GM12878 (cell line): ENCODE data around the gene HAPLN2. TPM values are rescaled to one million over a fixed set of nuclear protein-coding genes. Genes with fewer than 3 reads are reported as not detected.

Experiments
- BRCA1 ChIP-seq: IDR thresholded peaks from 2 replicates; pipeline ENCODE4 v1.6.1; 2011; ENCODE audit warnings: low read depth, low read length, improper control_type of control experiment
- CREB1 ChIP-seq: IDR thresholded peaks from 2 replicates; pipeline ENCODE4 v1.6.1; 2012; ENCODE audit warnings: low read depth, mild to moderate bottlenecking, inconsistent platforms
- DPF2 ChIP-seq: fragments of 450-650 bp; IDR thresholded peaks from 2 replicates; pipeline ENCODE4 v1.6.1; 2017; ENCODE audit warnings: mild to moderate bottlenecking
- EP300 ChIP-seq, 2 experiments: fragments of 150-350 bp in 1 of 2; IDR thresholded peaks; 2 replicates each; pipeline ENCODE4 v1.6.1; 2011 to 2012; ENCODE audit warnings: low read depth in 2 of 2, low read length in 2 of 2, borderline replicate concordance in 1 of 2, improper control_type of control experiment in 1 of 2, inconsistent platforms in 1 of 2; ENCODE audit not compliant: control insufficient read depth in 1 of 2
- HCFC1 ChIP-seq: fragments of 150-350 bp; IDR thresholded peaks from 2 replicates; pipeline ENCODE4 v1.6.1; 2014; ENCODE audit warnings: low read length
- HDGF ChIP-seq: fragments of 450-650 bp; IDR thresholded peaks from 2 replicates; pipeline ENCODE4 v1.6.1; 2016; ENCODE audit warnings: antibody characterized with exemption
- MEF2B ChIP-seq: fragments of 450-650 bp; IDR thresholded peaks from 2 replicates; pipeline ENCODE4 v1.6.1; 2018; ENCODE audit warnings: mild to moderate bottlenecking, moderate library complexity; ENCODE audit not compliant: partially characterized antibody, poor library complexity, severe bottlenecking
- SMAD1 ChIP-seq: fragments of 450-650 bp; IDR thresholded peaks from 2 replicates; pipeline ENCODE4 v1.6.1; 2018; ENCODE audit warnings: mild to moderate bottlenecking, low read depth; ENCODE audit not compliant: partially characterized antibody
- SMARCA5 ChIP-seq: fragments of 450-650 bp; IDR thresholded peaks from 2 replicates; pipeline ENCODE4 v1.6.1; 2017; ENCODE audit warnings: mild to moderate bottlenecking
- SREBF2 ChIP-seq: IDR thresholded peaks from 2 replicates; pipeline ENCODE4 v1.6.1; 2012; ENCODE audit warnings: mild to moderate bottlenecking, low read length
- TAF1 ChIP-seq: IDR thresholded peaks from 2 replicates; pipeline ENCODE4 v1.6.1; 2011; ENCODE audit warnings: mild to moderate bottlenecking, low read depth, low read length, borderline replicate concordance
- TCF7 ChIP-seq: IDR thresholded peaks from 2 replicates; pipeline ENCODE4 v1.6.1; 2014; ENCODE audit warnings: antibody characterized with exemption, borderline replicate concordance
- ZBED1 ChIP-seq: IDR thresholded peaks from 2 replicates; pipeline ENCODE4 v1.6.1; 2016; ENCODE audit warnings: borderline replicate concordance
- polyA plus RNA-seq, 11 experiments: library from polyadenylated mRNA; depleted of rRNA in 4 of 11; unstranded in 6 of 11; stranded (reverse) in 5 of 11; fragments of >200 nt; fragmentation: Nextera tagmentation in 4 of 11; fragmentation: Illumina TruSeq in 1 of 11; extraction: Ambion mirVana in 4 of 11; extraction: Trizol in 1 of 11; gene quantifications; 1 replicate in 1 of 11; 2 replicates in 10 of 11; pipeline versions ENCODE4 v1.2.1 to v1.2.3, GENCODE V29; 2011 to 2016; ENCODE audit warnings: inconsistent platforms in 2 of 11, missing spikeins in 2 of 11, low read depth in 1 of 11
- total RNA-seq, 4 experiments: library from RNA; depleted of rRNA in 3 of 4; stranded (reverse); fragments of >200 nt in 3 of 4; fragmentation: Illumina TruSeq in 1 of 4; extraction: Trizol in 1 of 4; gene quantifications; 2 replicates each; pipeline versions ENCODE4 v1.2.1 to v1.2.3, GENCODE V29; 2013 to 2021
- TF ChIP-seq, protein P1 (sequence below): fragments of 450-650 bp; IDR thresholded peaks from 2 replicates; pipeline ENCODE4 v1.6.1; 2016; ENCODE audit warnings: mild to moderate bottlenecking, moderate library complexity, borderline replicate concordance
- TF ChIP-seq, protein P2 (sequence below): fragments of 450-650 bp; formaldehyde crosslinking; IDR thresholded peaks from 2 replicates; pipeline ENCODE4 v1.5.0; 2022; ENCODE audit warnings: mild to moderate bottlenecking, missing genetic modification characterization
- TF ChIP-seq, protein P3 (sequence below): fragments of 450-650 bp; IDR thresholded peaks from 2 replicates; pipeline ENCODE4 v1.6.1; 2017; ENCODE audit warnings: borderline replicate concordance
- TF ChIP-seq, protein P4 (sequence below): IDR thresholded peaks from 2 replicates; pipeline ENCODE4 v1.6.1; 2012; ENCODE audit warnings: low read length, inconsistent platforms

HAPLN2 gene
- total and polyA plus RNA-seq, 10 of the 15 experiments (the other 5 are each of a cell fraction or from before 2014, with no cell fraction given), result 0.15 to 0.24 TPM; not detected in 8

DNA sequence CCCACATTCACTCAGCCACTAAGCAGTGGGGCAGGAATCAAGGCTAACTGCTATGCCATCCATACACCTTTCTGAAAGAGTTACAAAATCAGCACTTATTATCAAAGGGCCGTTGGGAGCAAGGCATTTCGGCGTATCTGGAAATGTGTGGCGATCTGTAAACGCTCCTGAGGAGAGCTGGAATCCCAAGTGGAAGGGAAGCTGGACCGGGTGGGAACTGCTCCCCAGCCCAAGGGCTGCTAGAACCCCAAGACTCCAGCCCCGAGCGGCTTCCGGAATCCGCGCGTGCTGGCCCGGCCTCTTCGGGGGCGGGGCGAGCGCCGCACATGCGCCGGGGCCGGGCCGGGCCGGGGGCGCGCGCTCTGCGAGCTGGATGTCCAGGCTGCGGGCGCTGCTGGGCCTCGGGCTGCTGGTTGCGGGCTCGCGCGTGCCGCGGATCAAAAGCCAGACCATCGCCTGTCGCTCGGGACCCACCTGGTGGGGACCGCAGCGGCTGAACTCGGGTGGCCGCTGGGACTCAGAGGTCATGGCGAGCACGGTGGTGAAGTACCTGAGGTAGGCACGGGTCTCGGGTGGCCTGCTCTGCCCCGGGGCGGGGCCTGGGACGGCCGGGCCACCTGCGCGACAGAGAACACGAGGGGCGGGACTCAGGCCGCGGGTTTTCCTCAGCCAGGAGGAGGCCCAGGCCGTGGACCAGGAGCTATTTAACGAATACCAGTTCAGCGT is 27.6 kb upstream of the HAPLN2 start, which contains the start of gene NAXE (continued):
- no peak for TF ChIP-seq BRCA1
- TF ChIP-seq CREB1, result no peak
- TF ChIP-seq DPF2, result no peak
- no peak for TF ChIP-seq HCFC1
- TF ChIP-seq, protein P1, sequence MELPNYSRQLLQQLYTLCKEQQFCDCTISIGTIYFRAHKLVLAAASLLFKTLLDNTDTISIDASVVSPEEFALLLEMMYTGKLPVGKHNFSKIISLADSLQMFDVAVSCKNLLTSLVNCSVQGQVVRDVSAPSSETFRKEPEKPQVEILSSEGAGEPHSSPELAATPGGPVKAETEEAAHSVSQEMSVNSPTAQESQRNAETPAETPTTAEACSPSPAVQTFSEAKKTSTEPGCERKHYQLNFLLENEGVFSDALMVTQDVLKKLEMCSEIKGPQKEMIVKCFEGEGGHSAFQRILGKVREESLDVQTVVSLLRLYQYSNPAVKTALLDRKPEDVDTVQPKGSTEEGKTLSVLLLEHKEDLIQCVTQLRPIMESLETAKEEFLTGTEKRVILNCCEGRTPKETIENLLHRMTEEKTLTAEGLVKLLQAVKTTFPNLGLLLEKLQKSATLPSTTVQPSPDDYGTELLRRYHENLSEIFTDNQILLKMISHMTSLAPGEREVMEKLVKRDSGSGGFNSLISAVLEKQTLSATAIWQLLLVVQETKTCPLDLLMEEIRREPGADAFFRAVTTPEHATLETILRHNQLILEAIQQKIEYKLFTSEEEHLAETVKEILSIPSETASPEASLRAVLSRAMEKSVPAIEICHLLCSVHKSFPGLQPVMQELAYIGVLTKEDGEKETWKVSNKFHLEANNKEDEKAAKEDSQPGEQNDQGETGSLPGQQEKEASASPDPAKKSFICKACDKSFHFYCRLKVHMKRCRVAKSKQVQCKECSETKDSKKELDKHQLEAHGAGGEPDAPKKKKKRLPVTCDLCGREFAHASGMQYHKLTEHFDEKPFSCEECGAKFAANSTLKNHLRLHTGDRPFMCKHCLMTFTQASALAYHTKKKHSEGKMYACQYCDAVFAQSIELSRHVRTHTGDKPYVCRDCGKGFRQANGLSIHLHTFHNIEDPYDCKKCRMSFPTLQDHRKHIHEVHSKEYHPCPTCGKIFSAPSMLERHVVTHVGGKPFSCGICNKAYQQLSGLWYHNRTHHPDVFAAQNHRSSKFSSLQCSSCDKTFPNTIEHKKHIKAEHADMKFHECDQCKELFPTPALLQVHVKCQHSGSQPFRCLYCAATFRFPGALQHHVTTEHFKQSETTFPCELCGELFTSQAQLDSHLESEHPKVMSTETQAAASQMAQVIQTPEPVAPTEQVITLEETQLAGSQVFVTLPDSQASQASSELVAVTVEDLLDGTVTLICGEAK, result peak; percentile 32; the same call in 1 of the 2 replicates
- no peak for TF ChIP-seq EP300 (IDR thresholded peaks at IDR 0.05; ENCODE audit: borderline replicate concordance in 1 of 2, control insufficient read depth in 1 of 2, low read depth in 2 of 2, low read length in 2 of 2)
- TF ChIP-seq HDGF, result no peak; the same call in 1 of the 2 replicates
- TF ChIP-seq SMARCA5, result no peak
- no peak for TF ChIP-seq MEF2B
- peak; percentile 60; the same call in 1 of the 2 replicates for TF ChIP-seq TAF1
- TF ChIP-seq, protein P2, sequence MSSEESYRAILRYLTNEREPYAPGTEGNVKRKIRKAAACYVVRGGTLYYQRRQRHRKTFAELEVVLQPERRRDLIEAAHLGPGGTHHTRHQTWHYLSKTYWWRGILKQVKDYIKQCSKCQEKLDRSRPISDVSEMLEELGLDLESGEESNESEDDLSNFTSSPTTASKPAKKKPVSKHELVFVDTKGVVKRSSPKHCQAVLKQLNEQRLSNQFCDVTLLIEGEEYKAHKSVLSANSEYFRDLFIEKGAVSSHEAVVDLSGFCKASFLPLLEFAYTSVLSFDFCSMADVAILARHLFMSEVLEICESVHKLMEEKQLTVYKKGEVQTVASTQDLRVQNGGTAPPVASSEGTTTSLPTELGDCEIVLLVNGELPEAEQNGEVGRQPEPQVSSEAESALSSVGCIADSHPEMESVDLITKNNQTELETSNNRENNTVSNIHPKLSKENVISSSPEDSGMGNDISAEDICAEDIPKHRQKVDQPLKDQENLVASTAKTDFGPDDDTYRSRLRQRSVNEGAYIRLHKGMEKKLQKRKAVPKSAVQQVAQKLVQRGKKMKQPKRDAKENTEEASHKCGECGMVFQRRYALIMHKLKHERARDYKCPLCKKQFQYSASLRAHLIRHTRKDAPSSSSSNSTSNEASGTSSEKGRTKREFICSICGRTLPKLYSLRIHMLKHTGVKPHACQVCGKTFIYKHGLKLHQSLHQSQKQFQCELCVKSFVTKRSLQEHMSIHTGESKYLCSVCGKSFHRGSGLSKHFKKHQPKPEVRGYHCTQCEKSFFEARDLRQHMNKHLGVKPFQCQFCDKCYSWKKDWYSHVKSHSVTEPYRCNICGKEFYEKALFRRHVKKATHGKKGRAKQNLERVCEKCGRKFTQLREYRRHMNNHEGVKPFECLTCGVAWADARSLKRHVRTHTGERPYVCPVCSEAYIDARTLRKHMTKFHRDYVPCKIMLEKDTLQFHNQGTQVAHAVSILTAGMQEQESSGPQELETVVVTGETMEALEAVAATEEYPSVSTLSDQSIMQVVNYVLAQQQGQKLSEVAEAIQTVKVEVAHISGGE, result no peak
- no peak for TF ChIP-seq TCF7
- no peak for TF ChIP-seq ZBED1
- TF ChIP-seq SREBF2, result no peak
- TF ChIP-seq, protein P3, sequence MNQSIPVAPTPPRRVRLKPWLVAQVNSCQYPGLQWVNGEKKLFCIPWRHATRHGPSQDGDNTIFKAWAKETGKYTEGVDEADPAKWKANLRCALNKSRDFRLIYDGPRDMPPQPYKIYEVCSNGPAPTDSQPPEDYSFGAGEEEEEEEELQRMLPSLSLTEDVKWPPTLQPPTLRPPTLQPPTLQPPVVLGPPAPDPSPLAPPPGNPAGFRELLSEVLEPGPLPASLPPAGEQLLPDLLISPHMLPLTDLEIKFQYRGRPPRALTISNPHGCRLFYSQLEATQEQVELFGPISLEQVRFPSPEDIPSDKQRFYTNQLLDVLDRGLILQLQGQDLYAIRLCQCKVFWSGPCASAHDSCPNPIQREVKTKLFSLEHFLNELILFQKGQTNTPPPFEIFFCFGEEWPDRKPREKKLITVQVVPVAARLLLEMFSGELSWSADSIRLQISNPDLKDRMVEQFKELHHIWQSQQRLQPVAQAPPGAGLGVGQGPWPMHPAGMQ, result no peak
- TF ChIP-seq SMAD1, result no peak
- TF ChIP-seq, protein P4, sequence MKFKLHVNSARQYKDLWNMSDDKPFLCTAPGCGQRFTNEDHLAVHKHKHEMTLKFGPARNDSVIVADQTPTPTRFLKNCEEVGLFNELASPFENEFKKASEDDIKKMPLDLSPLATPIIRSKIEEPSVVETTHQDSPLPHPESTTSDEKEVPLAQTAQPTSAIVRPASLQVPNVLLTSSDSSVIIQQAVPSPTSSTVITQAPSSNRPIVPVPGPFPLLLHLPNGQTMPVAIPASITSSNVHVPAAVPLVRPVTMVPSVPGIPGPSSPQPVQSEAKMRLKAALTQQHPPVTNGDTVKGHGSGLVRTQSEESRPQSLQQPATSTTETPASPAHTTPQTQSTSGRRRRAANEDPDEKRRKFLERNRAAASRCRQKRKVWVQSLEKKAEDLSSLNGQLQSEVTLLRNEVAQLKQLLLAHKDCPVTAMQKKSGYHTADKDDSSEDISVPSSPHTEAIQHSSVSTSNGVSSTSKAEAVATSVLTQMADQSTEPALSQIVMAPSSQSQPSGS, result no peak
